ENCODE measurements around the gene NEK9.

- TF ChIP-seq CTCF (IDR thresholded peaks at IDR 0.05) = no peak
- TF ChIP-seq EP300 (IDR thresholded peaks at IDR 0.05) = no peak
- no peak for TF ChIP-seq POLR2A (IDR thresholded peaks at IDR 0.05)
Observed at GRCh38 chr14:75134644-75135043, 7.8 kb upstream of the NEK9 start.
